ENCODE results near the gene IFNA6. TPM values are rescaled to one million over a fixed set of nuclear protein-coding genes. Genes with fewer than 3 reads are reported as not detected.

Gene IFNA6
- total and polyA plus RNA-seq, 2 donors from 2014 or later = not detected

GRCh38 chr9:21333226-21333625 is 17.5 kb downstream of the IFNA6 start:
- H3K4me3 ChIP-seq (ENCODE audit: low read length in 3 of 3) = peak overlapping the region in 2 of 3 donors; percentile 82 to 98
- H3K36me3 ChIP-seq (ENCODE audit: control insufficient read depth in 2 of 3, insufficient read depth in 3 of 3, low read length in 3 of 3) = peaks cover 0 to 4% (median 0%) of the 10 kb centered on the region in 3 donors
- no peak overlapping the region for H3K27ac ChIP-seq (ENCODE audit: low read depth in 2 of 2, low read length in 2 of 2)
- H3K9me3 ChIP-seq (ENCODE audit: control insufficient read depth in 2 of 3, insufficient read depth in 1 of 3, low read length in 3 of 3) = no peaks in the 10 kb centered on the region
- H3K9ac ChIP-seq (ENCODE audit: low read length in 3 of 3) = no peak overlapping the region
- H3K4me1 ChIP-seq (ENCODE audit: control insufficient read depth in 2 of 3, insufficient read depth in 2 of 3, low read depth in 1 of 3, low read length in 3 of 3) = peaks cover 5 to 16% (median 12%) of the 10 kb centered on the region in 3 donors
- DNase-seq = no peak
- H3K27me3 ChIP-seq (ENCODE audit: control insufficient read depth, insufficient read depth, low read length) = no peaks in the 10 kb centered on the region
- FAIRE-seq = no peak
- intact Hi-C loops (cut with DNase I) = no loop called here
- TF ChIP-seq CTCF (IDR thresholded peaks at IDR 0.05; ENCODE audit: borderline replicate concordance, extremely low read depth, insufficient read depth) = no peak

- peaks cover 0 to 4% (median 0%) of the 10 kb centered on the region in 3 donors for H3K36me3 ChIP-seq (ENCODE audit: control insufficient read depth in 2 of 3, insufficient read depth in 3 of 3, low read length in 3 of 3)
- no peak overlapping the region for H3K9ac ChIP-seq (ENCODE audit: low read length in 3 of 3)
- TF ChIP-seq CTCF (IDR thresholded peaks at IDR 0.05; ENCODE audit: borderline replicate concordance, extremely low read depth, insufficient read depth) = no peak
- no peak overlapping the region for H3K27ac ChIP-seq (ENCODE audit: low read depth in 2 of 2, low read length in 2 of 2)
- H3K9me3 ChIP-seq (ENCODE audit: control insufficient read depth in 2 of 3, insufficient read depth in 1 of 3, low read length in 3 of 3) = no peaks in the 10 kb centered on the region
- FAIRE-seq = no peak
- intact Hi-C loops (cut with DNase I) = no loop called here
- no peaks in the 10 kb centered on the region for H3K27me3 ChIP-seq (ENCODE audit: control insufficient read depth, insufficient read depth, low read length)
- no peak overlapping the region for H3K4me3 ChIP-seq (ENCODE audit: low read length in 3 of 3)
- no peak for DNase-seq
- H3K4me1 ChIP-seq (ENCODE audit: control insufficient read depth in 2 of 3, insufficient read depth in 2 of 3, low read depth in 1 of 3, low read length in 3 of 3) = peaks cover 5 to 16% (median 12%) of the 10 kb centered on the region in 3 donors
Observed at GRCh38 chr9:21331676-21332402, 18.8 kb downstream of the IFNA6 start.

- TF ChIP-seq CTCF (IDR thresholded peaks at IDR 0.05; ENCODE audit: borderline replicate concordance, extremely low read depth, insufficient read depth) = peak; percentile 43
- FAIRE-seq (peak; percentile 97), DNase-seq (peak in 2 of 5 donors; percentile 63 to 66)
- Histone ChIP-seq H3K4me1 (ENCODE audit: control insufficient read depth in 2 of 3, insufficient read depth in 2 of 3, low read depth in 1 of 3, low read length in 3 of 3) (peaks cover 0 to 1% (median 0%) of the 10 kb centered on the region in 3 donors), H3K9me3 (ENCODE audit: control insufficient read depth in 2 of 3, insufficient read depth in 1 of 3, low read length in 3 of 3) (no peaks in the 10 kb centered on the region), H3K27me3 (ENCODE audit: control insufficient read depth, insufficient read depth, low read length) (no peaks in the 10 kb centered on the region), H3K36me3 (ENCODE audit: control insufficient read depth in 2 of 3, insufficient read depth in 3 of 3, low read length in 3 of 3) (peaks cover 0 to 8% (median 8%) of the 10 kb centered on the region in 3 donors), H3K4me3 (ENCODE audit: low read length in 3 of 3) (no peak overlapping the region), H3K9ac (ENCODE audit: low read length in 3 of 3) (no peak overlapping the region), H3K27ac (ENCODE audit: low read depth in 2 of 2, low read length in 2 of 2) (no peak overlapping the region)
- intact Hi-C loops (cut with DNase I) = no loop called here
Observed at GRCh38 chr9:21326526-21327139, 24.1 kb downstream of the IFNA6 start.

Data from kidney (tissue), 14 donors.